Inflammatory macrophage treated with lipopolysaccharide for 1 hour (primary cell): ENCODE results near the gene C1QC.

Experiments used
- DNase-seq, 2 donors: peaks; one replicate each; pipeline ENCODE4 v3.0.0-alpha.2; 2020 to 2022

The C1QC gene

DNA sequence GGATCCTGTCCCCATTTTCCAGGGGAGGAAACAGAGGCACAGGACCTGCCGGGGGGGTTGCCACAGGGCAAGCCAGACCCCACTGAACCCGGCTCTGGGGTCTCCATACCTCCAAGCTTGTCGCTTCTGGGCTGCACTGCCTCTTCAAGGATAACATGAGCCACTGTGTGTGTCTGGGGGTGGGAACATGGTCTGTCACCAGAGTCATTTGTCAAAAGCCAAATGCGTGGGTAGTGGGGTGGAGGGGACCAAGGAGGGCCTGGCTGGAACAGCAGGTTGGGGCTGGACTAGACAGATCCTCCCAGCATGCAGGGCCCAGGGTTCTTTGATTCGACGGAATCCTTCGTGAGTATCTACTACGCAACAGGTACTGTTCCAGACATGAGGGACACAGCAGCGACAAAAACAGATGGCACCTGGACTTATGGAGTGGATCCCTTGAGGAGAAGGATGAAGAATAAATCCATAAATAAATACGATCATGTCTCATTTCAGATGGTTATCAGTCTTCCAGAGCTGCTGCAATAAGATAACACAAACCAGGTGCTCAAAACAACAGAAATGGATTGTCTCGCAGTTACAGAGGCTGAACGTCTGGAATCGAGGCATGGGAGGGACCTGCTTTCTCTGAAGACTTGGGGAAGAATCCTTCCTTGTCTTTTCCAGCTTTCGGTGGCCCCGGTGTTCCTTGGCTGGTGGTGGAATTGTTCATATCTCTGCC, 38.3 kb downstream of the C1QC start:
- DNase-seq: no peak

GRCh38 chr1:22683547-22683946, 40.1 kb downstream of the C1QC start:
- no peak for DNase-seq

- no peak for DNase-seq
These were observed 42.2 kb downstream of the C1QC start for GRCh38 chr1:22685591-22686059.

- DNase-seq: no peak
These were observed 43.8 kb downstream of the C1QC start for GRCh38 chr1:22687191-22687590.

GRCh38 chr1:22688466-22688865, 45.0 kb downstream of the C1QC start:
- no peak for DNase-seq

GRCh38 chr1:22689505-22689904, 46.1 kb downstream of the C1QC start:
- no peak for DNase-seq

DNA sequence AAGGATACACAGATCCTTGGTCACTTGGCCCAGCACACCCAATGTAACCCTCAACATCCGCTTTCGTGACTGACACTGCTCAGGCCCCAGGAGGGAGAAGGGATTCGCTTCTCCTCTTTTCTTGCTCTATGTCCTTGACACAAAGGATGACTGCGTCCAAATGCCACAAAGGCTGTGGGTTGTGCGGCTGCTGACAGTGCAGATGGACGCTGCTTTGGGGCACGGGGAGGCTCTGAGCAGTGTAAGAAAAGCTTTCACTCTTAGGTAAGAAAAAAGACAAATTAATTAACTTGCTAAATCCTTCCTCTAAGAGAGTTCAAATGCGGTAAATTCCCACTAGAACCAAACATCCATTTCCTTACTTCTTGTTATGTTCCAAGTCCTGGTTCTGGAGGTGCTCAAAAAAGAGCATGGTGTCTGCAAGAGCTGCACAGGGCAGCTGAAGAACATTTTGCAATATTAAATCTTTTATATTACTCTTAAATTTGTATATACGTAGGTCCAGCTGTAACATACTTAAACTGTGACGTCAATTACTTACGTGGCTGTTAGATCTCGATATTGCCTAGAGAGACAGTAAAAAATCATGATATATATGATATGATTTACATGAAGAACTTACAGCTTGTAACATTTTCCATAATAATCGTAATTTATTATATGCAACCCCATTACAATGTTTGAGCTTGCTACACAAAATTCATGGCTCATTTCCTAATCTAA, 47.8 kb downstream of the C1QC start:
- DNase-seq: no peak

GRCh38 chr1:22694172-22694571, 50.7 kb downstream of the C1QC start:
- DNase-seq: no peak

DNA sequence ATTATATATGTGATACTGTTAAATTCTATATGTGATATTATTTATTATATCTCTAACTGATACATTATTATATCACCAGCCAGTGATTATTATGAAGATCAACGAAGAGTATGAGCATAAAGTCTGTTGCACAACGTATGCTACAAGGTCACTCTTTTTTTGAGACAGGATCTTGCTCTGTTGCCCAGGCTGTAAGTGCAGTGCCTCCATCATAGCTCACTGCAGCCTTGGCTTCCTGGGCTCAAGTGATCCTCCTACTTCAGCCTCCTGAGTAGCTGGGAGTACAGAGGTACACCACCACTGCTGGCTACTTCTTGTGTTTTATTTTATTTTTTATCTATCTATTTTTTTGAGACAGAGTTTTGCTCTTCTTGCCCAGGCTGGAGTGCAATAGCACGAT, 53.2 kb downstream of the C1QC start:
- DNase-seq: no peak
